ENCODE measurements around the gene VIPR2.

GRCh38 chr7:159004411-159004810 is 140.3 kb downstream of the VIPR2 start:
- TF ChIP-seq EZH2 (IDR thresholded peaks at IDR 0.05; ENCODE audit: borderline replicate concordance, low read depth, low read length, severe bottlenecking), result no peak
- no peak for TF ChIP-seq CTCF (IDR thresholded peaks at IDR 0.05; ENCODE audit: borderline replicate concordance, extremely low read depth, low read length, poor library complexity, severe bottlenecking)
